NCI-H2107 (cell line): ENCODE data around the gene FGD4.

Experiments
- DNase-seq: peaks from one replicate; lab custom pipeline; 2025; lab: John Stamatoyannopoulos, UW

Gene FGD4

GRCh38 chr12:32679920-32680237 lies 280.5 kb downstream of the FGD4 start:
- DNase-seq = no peak

DNA sequence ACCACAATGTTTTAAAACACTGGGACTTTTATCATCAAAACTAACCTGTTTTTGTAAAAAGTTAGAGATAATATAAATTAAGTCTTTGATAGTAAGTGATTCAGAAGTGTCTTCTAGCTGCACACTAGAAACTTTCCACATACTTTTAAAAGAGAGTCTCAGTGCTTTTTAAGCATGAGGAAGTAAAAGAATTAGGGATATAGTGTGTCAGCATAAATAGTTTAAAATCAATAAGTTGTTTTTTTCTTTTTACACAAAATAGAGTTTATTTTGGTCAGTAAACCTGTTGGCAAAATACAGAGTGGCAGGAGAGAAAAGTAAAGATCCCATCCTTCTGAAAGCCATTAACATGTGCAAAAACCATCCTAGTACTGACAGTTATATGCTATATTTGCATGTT lies 281.4 kb downstream of the FGD4 start:
- no peak for DNase-seq

DNA sequence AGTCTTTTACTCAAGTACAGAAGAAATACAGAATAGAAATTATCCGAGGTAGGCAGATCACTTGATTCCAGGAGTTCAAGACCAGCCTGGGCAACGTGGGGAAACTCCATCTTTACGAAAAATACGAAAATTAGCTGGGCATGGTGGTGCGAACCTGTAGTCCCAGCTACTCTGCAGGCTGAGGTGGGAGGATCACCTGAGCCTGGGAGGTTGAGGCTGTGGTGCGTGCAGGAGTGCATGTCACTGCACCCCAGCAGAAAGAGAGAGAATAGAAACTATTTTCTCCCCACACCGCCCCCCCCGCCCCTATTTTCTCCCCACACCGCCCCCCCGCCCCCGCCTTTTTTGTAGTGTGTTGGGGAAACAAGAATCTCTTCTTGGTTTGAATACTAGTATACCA lies 281.9 kb downstream of the FGD4 start:
- no peak for DNase-seq

GRCh38 chr12:32686340-32686739 lies 287.0 kb downstream of the FGD4 start:
- DNase-seq = no peak

DNA sequence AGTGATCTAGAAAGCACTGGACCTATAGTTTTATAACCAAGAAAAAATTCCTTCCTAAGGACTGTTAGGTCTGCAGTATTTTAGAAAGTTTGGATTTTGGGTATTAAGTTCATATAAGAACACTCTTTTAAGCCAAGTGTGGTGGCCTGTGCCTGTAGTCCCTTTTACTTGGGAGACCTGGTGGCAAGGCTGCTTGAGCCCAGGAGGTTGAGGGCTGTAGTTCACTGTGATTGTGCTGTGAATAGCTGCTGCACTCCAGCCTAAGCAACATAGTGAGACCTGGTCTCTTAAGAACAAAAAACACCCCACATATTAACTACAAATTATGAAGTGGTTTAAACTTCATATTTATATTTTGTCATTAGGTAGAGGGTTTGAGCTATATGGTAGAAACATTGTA lies 289.4 kb downstream of the FGD4 start:
- DNase-seq = no peak

GRCh38 chr12:32690927-32691326 lies 291.6 kb downstream of the FGD4 start:
- no peak for DNase-seq

DNA sequence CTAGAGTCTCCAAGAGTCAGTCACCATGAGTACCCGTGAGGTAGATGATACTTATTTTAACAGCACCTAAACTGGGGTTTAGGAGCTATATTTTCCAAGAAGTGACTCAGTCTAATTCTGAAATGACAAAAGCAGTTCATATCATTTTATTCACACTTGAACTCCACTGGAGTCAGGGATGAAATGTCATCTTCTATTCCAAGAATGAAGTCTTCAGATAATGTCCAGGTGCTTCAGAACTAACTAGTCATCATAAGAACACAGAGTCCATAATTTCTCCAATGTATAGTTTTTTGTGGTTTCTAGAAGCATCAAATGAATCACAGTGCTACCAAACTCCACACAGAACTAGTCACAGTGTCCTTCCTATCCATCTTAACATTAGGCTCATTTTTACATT lies 293.0 kb downstream of the FGD4 start:
- DNase-seq = no peak

- DNase-seq = no peak
These were observed 293.7 kb downstream of the FGD4 start for GRCh38 chr12:32693036-32693435.
